BLaER1 treated with 17β-estradiol and CSF1 and Interleukin-3, amounts not matched to agents 10 nM and 100 nM (cell line): ENCODE results near the gene TMA7.

Source experiments
- H3K27ac ChIP-seq, 11 experiments: shearing (Covaris generic); formaldehyde crosslinking; 2 replicates each; pipeline ENCODE4 v1.8.1; 2022
- H3K27me3 ChIP-seq, 11 experiments: shearing (Covaris generic); formaldehyde crosslinking; 2 replicates each; pipeline ENCODE4 v1.8.1; 2022
- H3K36me3 ChIP-seq, 11 experiments: shearing (Covaris generic); formaldehyde crosslinking; 2 replicates each; pipeline ENCODE4 v1.8.1; 2022
- H3K4me1 ChIP-seq, 10 experiments: shearing (Covaris generic); formaldehyde crosslinking; 2 replicates each; pipeline ENCODE4 v1.8.1; 2022
- H3K4me2 ChIP-seq, 11 experiments: shearing (Covaris generic); formaldehyde crosslinking; 2 replicates each; pipeline ENCODE4 v1.8.1; 2022
- H3K4me3 ChIP-seq, 10 experiments: shearing (Covaris generic); formaldehyde crosslinking; 2 replicates each; pipeline ENCODE4 v1.8.1; 2022
- H3K9ac ChIP-seq, 11 experiments: shearing (Covaris generic); formaldehyde crosslinking; 2 replicates each; pipeline ENCODE4 v1.8.1; 2022
- H3K9me3 ChIP-seq, 11 experiments: shearing (Covaris generic); formaldehyde crosslinking; replicated peaks in 1 of 11; 2 replicates each; pipeline ENCODE4 v1.8.1; 2022
- H4K20me1 ChIP-seq, 11 experiments: shearing (Covaris generic); formaldehyde crosslinking; 2 replicates each; pipeline ENCODE4 v1.8.1; 2022
- Cebpa-rat ChIP-seq, 11 experiments: shearing (Covaris generic); IDR thresholded peaks; 2 replicates each; pipeline ENCODE4 v1.8.1; 2022

The TMA7 gene

DNA sequence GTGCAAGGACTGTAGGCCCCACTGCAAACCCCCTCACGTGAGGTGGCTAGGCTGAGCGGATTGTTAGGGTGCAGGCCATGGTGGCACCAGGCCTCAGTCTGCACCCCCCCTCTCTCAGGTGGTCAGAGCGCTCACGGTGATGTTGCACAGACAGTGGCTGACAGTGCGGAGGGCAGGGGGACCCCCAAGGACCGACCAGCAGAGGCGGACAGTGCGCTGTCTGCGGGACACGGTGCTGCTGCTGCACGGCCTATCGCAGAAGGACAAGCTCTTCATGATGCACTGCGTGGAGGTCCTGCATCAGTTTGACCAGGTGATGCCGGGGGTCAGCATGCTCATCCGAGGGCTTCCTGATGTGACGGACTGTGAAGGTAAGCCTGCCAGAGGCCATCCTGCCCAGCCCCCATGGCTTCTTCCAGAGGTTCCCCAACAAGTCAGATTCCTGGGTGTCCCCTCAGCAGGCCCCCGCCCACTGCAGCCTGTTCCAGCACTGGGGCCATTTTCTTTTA lies 24.7 kb downstream of the TMA7 start:
- Histone ChIP-seq H3K4me3 (no peak overlapping the region), H3K9ac (peak overlapping the region in 9 of 11 experiments; percentile 85 to 99 (median 93); a peak in 15 of 22 replicates), H3K9me3 (no peaks in the 10 kb centered on the region), H3K27me3 (no peaks in the 10 kb centered on the region), H3K4me1 (peaks cover 40 to 59% (median 51%) of the 10 kb centered on the region in 10 experiments), H3K4me2 (peak overlapping the region in 9 of 11 experiments; percentile 25 to 100 (median 99); a peak in 18 of 22 replicates), H4K20me1 (peaks cover 17 to 44% (median 32%) of the 10 kb centered on the region in 11 experiments; a peak in 19 of 22 replicates), H3K27ac (peak overlapping the region in 10 of 11 experiments; percentile 28 to 100 (median 96); a peak in 18 of 22 replicates), H3K36me3 (peaks cover 45 to 87% (median 70%) of the 10 kb centered on the region in 11 experiments)
- no peak for TF ChIP-seq Cebpa-rat (IDR thresholded peaks at IDR 0.05)

DNA sequence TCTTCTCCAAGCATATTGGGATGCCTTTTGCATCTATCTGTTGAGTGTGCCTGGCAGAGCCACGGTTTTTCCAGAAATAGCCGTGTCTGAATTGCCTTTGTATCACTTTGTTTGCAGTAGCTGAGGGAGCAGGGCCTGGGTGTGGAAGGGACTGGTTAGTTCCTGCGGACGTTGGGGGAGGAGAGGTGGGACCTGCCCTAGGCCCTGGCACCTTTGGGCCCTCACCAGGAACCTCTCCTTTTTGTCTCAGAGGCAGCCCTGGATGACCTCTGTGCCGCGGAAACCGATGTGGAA lies 25.1 kb downstream of the TMA7 start:
- peak overlapping the region in 4 of 10 experiments; percentile 72 to 85 (median 75); a peak in 5 of 20 replicates for H3K4me3 ChIP-seq
- peaks cover 41 to 87% (median 70%) of the 10 kb centered on the region in 11 experiments for H3K36me3 ChIP-seq
- peak overlapping the region; percentile 25 to 100 (median 99); a peak in 21 of 22 replicates for H3K4me2 ChIP-seq
- peak overlapping the region in 10 of 11 experiments; percentile 85 to 99 (median 92); a peak in 19 of 22 replicates for H3K9ac ChIP-seq
- peaks cover 17 to 48% (median 36%) of the 10 kb centered on the region in 11 experiments; a peak in 19 of 22 replicates for H4K20me1 ChIP-seq
- H3K4me1 ChIP-seq = peaks cover 44 to 64% (median 55%) of the 10 kb centered on the region in 10 experiments
- H3K9me3 ChIP-seq = no peaks in the 10 kb centered on the region
- H3K27ac ChIP-seq = peak overlapping the region; percentile 28 to 100 (median 97); a peak in 21 of 22 replicates
- no peaks in the 10 kb centered on the region for H3K27me3 ChIP-seq
- TF ChIP-seq Cebpa-rat (IDR thresholded peaks at IDR 0.05) = no peak

DNA sequence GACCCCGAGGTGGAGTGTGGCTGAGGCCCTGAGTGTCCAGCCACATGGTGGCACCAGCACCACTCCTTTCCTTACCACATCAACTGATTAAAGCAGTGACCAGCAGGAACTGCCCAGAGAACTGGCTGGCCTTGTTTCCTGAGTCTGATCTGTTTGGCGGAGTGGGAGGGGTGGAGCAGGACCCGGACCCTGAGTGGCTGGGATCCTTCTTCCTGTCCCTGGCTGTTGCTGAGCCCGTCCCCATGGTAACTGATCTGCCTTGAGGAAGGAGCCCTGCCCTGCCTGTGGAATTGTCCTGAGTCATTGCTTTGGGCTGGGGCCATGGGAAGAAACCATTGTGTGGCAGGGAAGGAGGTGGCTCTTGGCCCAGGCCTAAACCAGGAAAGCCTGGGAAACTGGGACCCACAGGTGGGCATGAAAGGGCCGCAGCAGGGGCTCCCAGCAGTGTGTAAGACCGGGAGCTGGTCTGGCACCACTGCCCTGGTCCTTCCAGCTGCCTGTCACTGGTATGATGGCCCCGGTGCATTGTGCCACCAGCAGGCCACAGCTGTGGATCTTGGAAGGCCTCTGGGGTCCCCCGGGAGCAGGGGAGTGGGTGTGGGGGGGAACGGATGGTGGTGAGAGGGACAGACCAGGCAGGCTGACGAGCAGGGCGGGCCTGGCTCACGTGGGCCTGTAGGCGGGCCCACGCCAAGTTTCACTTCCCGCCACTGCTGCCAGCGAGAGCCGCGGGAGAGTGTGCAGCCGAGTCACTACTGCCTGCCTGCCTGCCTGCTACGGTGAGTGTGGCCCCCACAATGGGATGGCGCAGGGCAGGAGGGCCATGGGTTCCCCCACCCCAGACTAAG lies 25.7 kb downstream of the TMA7 start:
- H3K27ac ChIP-seq = peak overlapping the region; percentile 83 to 100 (median 98)
- H3K9me3 ChIP-seq = no peaks in the 10 kb centered on the region
- TF ChIP-seq Cebpa-rat (IDR thresholded peaks at IDR 0.05) = no peak
- H3K36me3 ChIP-seq = peaks cover 35 to 87% (median 68%) of the 10 kb centered on the region in 11 experiments
- H3K27me3 ChIP-seq = no peaks in the 10 kb centered on the region
- peak overlapping the region; percentile 85 to 99 (median 93) for H3K9ac ChIP-seq
- peak overlapping the region; percentile 91 to 100 (median 99) for H3K4me2 ChIP-seq
- H3K4me3 ChIP-seq = peak overlapping the region; percentile 61 to 85 (median 73)
- H4K20me1 ChIP-seq = peaks cover 17 to 49% (median 41%) of the 10 kb centered on the region in 11 experiments; a peak in 19 of 22 replicates
- peaks cover 50 to 64% (median 60%) of the 10 kb centered on the region in 10 experiments for H3K4me1 ChIP-seq

DNA sequence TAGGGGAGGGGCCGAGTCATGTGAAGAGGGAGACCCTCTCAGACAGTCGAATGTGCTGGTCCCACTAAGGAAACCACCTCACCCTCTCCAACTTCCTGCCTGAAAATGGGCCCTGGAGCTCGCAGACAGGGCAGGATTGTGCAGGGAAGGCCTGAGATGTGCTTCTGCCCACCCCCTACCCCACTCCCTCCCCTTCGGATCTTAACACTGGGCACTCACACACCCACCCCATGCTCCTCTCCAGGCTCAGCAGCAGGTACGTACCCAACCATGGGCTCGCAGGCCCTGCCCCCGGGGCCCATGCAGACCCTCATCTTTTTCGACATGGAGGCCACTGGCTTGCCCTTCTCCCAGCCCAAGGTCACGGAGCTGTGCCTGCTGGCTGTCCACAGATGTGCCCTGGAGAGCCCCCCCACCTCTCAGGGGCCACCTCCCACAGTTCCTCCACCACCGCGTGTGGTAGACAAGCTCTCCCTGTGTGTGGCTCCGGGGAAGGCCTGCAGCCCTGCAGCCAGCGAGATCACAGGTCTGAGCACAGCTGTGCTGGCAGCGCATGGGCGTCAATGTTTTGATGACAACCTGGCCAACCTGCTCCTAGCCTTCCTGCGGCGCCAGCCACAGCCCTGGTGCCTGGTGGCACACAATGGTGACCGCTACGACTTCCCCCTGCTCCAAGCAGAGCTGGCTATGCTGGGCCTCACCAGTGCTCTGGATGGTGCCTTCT lies 26.5 kb downstream of the TMA7 start:
- H3K4me3 ChIP-seq = peak overlapping the region; percentile 61 to 85 (median 73)
- TF ChIP-seq Cebpa-rat (IDR thresholded peaks at IDR 0.05) = no peak
- H3K4me2 ChIP-seq = peak overlapping the region; percentile 91 to 100 (median 99)

DNA sequence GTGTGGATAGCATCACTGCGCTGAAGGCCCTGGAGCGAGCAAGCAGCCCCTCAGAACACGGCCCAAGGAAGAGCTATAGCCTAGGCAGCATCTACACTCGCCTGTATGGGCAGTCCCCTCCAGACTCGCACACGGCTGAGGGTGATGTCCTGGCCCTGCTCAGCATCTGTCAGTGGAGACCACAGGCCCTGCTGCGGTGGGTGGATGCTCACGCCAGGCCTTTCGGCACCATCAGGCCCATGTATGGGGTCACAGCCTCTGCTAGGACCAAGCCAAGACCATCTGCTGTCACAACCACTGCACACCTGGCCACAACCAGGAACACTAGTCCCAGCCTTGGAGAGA lies 27.0 kb downstream of the TMA7 start:
- peaks cover 63 to 75% (median 70%) of the 10 kb centered on the region in 10 experiments for H3K4me1 ChIP-seq
- peak overlapping the region; percentile 61 to 85 (median 73) for H3K4me3 ChIP-seq
- H4K20me1 ChIP-seq = peaks cover 17 to 45% (median 40%) of the 10 kb centered on the region in 11 experiments; a peak in 19 of 22 replicates
- peaks cover 29 to 74% (median 59%) of the 10 kb centered on the region in 11 experiments for H3K36me3 ChIP-seq
- no peaks in the 10 kb centered on the region for H3K9me3 ChIP-seq
- peak overlapping the region; percentile 83 to 100 (median 98) for H3K27ac ChIP-seq
- H3K27me3 ChIP-seq = no peaks in the 10 kb centered on the region
- no peak for TF ChIP-seq Cebpa-rat (IDR thresholded peaks at IDR 0.05)
- H3K4me2 ChIP-seq = peak overlapping the region; percentile 91 to 100 (median 99)
- H3K9ac ChIP-seq = peak overlapping the region; percentile 85 to 99 (median 93)

More for the DNA sequence above, 26.5 kb downstream of the TMA7 start:
- Histone ChIP-seq H3K4me1 (peaks cover 58 to 70% (median 64%) of the 10 kb centered on the region in 10 experiments), H3K36me3 (peaks cover 30 to 79% (median 63%) of the 10 kb centered on the region in 11 experiments), H3K9ac (peak overlapping the region; percentile 85 to 99 (median 93)), H3K27me3 (no peaks in the 10 kb centered on the region), H4K20me1 (peaks cover 17 to 45% (median 41%) of the 10 kb centered on the region in 11 experiments; a peak in 19 of 22 replicates), H3K27ac (peak overlapping the region; percentile 83 to 100 (median 98)), H3K9me3 (no peaks in the 10 kb centered on the region)

DNA sequence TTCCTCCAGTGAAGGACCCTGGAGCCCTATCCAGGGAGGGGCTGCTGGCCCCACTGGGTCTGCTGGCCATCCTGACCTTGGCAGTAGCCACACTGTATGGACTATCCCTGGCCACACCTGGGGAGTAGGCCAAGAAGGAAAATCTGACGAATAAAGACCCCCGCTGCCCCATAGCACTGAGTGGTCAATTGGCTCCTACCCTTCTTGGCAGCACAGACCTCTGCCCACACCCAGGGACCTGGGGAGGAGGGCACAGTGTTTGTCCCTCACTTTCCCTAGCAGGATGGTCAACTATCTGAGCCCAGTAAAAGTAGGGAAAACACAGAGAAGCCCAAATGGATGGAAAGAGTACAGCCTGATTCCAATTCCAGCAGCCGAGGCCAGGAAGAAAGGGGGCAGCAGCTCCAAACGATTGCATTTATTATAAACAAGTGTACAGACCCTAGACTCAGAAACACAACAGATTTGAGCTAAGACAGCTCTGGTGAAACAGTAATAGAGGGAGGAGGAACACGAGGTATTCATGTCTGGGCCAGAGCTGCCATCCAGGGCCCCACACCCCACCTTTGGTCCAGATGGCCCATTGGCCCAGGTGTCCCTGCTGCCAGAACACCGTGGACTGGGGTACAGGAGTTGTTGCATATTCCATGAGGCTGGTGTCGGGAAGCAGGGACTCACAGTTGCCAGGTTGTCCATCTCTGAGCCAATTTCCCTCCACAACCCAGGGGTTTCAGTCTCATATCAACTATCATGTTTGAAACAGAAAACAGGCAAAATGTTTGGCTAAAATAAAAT lies 27.6 kb downstream of the TMA7 start:
- no peak for TF ChIP-seq Cebpa-rat (IDR thresholded peaks at IDR 0.05)
- peak overlapping the region; percentile 61 to 85 (median 73) for H3K4me3 ChIP-seq
- peaks cover 66 to 79% (median 73%) of the 10 kb centered on the region in 10 experiments for H3K4me1 ChIP-seq
- H3K9ac ChIP-seq = peak overlapping the region; percentile 85 to 99 (median 93)
- peaks cover 17 to 45% (median 40%) of the 10 kb centered on the region in 11 experiments; a peak in 19 of 22 replicates for H4K20me1 ChIP-seq
- H3K27me3 ChIP-seq = no peaks in the 10 kb centered on the region
- peaks cover 29 to 70% (median 57%) of the 10 kb centered on the region in 11 experiments for H3K36me3 ChIP-seq
- no peaks in the 10 kb centered on the region for H3K9me3 ChIP-seq
- peak overlapping the region; percentile 83 to 100 (median 98); a peak in 21 of 22 replicates for H3K27ac ChIP-seq
- peak overlapping the region; percentile 91 to 100 (median 99) for H3K4me2 ChIP-seq

DNA sequence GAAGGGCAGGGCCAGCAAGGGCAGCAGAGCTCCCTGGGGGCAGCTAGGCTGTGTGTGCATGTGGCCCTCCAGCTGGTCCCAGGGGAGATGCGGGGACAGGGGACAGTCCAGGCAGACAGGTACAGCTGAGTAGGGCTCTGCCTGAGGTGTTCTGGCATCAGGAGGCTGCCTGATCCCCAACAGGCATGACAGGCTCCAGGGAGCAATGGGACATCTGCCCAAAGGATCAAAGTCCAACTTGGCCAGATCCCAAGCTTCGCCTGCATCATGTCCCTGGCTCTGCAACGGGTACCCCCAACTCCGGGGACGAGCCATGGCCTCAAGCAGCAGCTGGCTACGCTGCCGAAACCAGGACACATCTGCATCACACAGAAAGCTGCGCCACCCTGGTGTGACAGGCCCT lies 28.3 kb downstream of the TMA7 start:
- Histone ChIP-seq H3K36me3 (peaks cover 29 to 63% (median 56%) of the 10 kb centered on the region in 11 experiments), H3K27ac (peak overlapping the region in 10 of 11 experiments; percentile 13 to 100 (median 96); a peak in 17 of 22 replicates), H3K9ac (peak overlapping the region; percentile 85 to 99 (median 93); a peak in 21 of 22 replicates), H3K4me2 (peak overlapping the region; percentile 91 to 100 (median 99)), H3K27me3 (no peaks in the 10 kb centered on the region), H3K9me3 (no peaks in the 10 kb centered on the region), H3K4me3 (peak overlapping the region in 5 of 10 experiments; percentile 65 to 85 (median 73); a peak in 11 of 20 replicates), H4K20me1 (peaks cover 17 to 45% (median 40%) of the 10 kb centered on the region in 11 experiments; a peak in 19 of 22 replicates), H3K4me1 (peaks cover 68 to 82% (median 76%) of the 10 kb centered on the region in 10 experiments)
- TF ChIP-seq Cebpa-rat (IDR thresholded peaks at IDR 0.05) = no peak
